ENCODE measurements around the gene DAPL1.

The DAPL1 gene, protein sequence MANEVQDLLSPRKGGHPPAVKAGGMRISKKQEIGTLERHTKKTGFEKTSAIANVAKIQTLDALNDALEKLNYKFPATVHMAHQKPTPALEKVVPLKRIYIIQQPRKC

DNA sequence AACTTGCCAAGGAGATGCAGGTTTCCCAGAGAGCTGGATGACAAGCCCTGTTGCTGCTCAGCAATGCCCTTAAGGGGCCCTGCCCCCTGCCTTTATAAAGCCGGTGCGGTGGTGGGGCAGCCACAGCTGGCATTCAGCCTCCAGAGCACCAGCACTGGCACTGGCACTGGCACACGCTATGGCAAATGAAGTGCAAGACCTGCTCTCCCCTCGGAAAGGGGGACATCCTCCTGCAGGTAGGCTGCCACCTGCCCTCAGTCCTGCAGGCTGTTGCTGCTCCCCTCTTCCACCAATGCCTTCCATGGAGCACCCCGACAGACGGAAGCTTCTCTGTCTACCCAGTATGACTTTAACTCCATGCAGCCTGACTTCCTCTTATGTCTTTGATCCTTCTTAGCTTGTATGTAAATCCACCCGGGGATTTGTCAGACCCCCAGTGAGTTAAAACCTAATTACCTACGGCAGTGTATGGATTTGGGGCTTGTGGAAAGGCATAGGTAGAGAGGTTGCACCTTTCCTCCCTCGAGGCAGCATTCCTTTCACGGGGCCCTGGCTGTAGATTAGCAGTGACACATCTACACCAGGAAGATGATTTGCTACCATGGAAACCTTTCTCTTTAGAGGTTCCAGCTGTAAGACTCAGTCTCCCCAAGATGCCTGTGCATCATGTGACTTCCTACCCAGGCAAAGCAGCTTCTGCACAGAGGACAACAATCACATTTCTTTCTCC lies at the start of gene DAPL1:
Gene DAPL1, plus strand, starts transcription at position 123 of the 730 bp plus-strand sequence. Its CDS starts 56 bp downstream, at position 179.
- DNase-seq (ENCODE audit: low read depth, low spot score) = peak; percentile 43

DNA sequence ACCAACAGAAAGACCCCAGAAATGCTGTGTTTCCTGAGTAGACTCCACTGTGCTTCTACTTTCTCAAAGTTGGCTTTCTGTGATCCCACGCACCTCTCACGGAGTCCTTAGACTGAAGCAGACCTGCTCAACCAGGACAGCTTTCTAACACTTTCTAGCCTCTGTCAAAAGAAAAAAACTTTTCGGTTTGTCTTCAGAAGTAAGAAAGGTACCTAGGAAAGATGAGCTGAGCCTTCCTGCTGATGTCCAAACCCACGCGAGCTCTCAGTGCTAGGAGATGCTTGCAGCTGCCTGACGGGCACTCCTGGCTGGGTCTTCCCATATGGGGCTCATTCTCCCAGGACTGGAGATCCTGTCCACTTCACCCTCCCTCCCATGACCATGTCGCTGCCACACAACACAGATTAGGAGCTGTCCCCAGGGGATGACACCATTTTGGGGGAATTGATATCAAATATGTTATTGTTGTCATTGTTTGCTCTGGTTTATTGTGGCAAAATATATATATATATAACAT lies 49.2 kb upstream of the DAPL1 start:
- no peak for DNase-seq (ENCODE audit: low read depth, low spot score)

GRCh38 chr2:158746488-158746887 lies 48.6 kb upstream of the DAPL1 start:
- no peak for DNase-seq (ENCODE audit: low read depth, low spot score)

DNA sequence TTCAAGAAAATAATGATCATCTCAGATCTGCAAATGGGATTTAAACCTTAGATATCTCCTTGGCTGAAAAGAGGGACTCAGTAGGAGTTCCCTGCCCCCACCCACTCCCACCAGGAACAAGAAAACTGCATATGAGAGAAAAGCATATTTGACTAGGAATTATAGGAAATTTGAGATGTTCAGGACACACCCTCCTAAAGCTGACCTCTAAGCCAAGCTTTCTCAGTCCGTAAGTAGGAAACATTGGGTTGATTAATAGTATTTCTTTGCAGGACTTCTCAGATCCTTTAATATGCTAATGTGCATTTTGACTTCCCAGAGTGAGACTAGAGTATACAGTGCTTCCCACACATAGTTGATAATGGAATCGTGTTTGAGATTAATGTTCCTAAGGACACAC lies 47.8 kb upstream of the DAPL1 start:
- no peak for DNase-seq (ENCODE audit: low read depth, low spot score)

GRCh38 chr2:158748926-158749590 lies 46.1 kb upstream of the DAPL1 start:
- DNase-seq (ENCODE audit: low read depth, low spot score) = no peak

DNA sequence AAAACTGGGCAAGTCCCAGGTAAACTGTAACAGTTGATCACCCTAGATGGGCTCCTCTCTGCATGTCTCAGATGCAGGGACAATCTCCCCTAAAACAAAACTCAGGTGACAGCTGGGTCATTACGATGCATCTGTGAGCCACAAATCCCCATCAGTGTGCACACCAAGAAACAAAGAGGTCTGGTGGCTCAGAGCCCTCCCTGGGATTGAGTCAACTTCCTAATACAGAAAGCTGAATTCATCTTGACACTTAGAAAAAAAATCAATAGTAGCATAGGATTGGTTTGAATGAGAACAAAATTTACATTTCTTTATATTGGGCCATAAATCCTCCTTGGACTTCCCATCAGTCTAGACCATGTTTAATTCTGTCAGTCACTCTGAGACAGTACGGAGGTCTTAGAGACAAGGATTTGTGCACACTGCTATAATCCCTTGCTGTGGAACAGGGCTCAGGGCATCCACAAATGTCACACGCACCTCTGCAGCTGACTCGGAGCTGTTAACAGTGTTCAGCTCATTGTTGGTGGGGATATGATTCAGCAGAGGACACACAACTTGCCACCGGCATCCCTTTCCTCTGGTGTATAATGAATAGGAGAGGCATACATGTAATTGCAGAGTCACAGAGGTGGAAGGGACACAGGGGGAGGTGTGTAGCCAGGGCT lies 44.5 kb upstream of the DAPL1 start:
- no peak for DNase-seq (ENCODE audit: low read depth, low spot score)

DNA sequence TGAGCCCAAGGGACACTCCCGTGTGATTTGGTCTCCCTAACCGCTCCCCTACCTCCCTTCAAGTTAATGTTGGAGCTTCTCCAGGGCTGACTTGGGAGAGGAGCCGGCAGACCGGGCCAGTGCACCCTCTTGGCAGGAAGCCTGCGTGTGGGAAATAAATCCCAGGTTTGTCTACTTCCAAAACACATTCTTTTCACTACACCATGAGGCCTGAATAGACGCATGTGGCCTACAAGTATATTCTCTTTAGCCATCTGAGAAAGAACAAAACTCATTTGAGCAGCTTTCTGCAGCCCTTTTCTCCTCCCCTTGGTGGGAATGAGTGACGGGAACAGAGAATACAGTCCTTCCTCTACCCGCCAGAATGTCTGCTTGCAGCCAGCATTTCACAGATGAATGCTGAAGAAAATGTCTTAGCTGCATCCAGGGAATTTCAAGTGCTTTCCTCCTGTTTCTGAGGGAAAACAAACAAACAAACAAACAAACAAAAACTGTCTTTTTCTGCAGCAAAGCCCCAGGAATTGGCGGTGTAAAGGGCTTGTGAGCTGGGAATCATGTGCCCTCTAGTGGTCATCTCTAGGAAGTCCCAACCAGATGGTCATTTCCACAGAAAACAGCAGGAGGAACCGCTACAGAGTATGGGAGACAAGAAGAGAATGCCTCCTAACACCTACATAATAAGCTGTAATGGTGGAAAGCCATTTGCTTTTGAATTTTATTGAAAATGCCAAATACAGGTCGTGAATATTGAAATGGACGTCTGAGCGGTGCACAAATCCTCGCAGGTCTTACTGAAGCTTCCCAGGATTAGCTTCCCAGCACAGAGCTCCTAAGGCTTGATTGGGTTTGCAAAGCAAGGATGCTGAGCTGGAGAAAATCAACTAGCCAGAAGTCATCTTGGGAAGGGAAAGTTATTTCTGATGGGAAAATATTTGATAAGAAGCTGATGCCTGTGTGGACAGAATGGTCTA lies 41.2 kb upstream of the DAPL1 start:
- DNase-seq (ENCODE audit: low read depth, low spot score) = peak; percentile 80

- DNase-seq (ENCODE audit: low read depth, low spot score) = peak; percentile 45
Measured at GRCh38 chr2:158755310-158756087, 39.6 kb upstream of the DAPL1 start.

- no peak for DNase-seq (ENCODE audit: low read depth, low spot score)
Measured at GRCh38 chr2:158756331-158756730, 38.8 kb upstream of the DAPL1 start.

DNA sequence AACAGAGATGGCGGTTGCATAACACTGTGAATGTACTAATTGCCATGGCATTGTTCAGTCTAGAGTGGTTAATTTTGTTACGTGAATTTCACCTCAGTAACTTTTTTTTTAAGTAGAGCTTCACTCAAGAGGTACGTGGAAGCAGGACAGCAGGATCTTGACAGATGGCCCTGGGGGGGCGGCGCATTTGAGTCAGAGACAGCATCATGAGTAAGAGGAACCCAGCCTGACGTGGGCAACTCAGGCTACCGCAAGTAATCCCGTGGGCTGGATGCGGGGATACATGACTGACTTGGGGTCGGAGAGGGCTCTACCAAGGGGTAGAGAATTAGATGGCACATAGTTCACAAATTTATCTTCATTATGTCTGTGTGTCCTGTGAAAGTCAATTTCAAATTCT lies 38.1 kb upstream of the DAPL1 start:
- DNase-seq (ENCODE audit: low read depth, low spot score) = no peak

- no peak for DNase-seq (ENCODE audit: low read depth, low spot score)
Measured at GRCh38 chr2:158760887-158761286, 34.2 kb upstream of the DAPL1 start.

GRCh38 chr2:158761621-158762020 lies 33.5 kb upstream of the DAPL1 start:
- no peak for DNase-seq (ENCODE audit: low read depth, low spot score)

- no peak for DNase-seq (ENCODE audit: low read depth, low spot score)
Measured at GRCh38 chr2:158762336-158762735, 32.8 kb upstream of the DAPL1 start.

DNA sequence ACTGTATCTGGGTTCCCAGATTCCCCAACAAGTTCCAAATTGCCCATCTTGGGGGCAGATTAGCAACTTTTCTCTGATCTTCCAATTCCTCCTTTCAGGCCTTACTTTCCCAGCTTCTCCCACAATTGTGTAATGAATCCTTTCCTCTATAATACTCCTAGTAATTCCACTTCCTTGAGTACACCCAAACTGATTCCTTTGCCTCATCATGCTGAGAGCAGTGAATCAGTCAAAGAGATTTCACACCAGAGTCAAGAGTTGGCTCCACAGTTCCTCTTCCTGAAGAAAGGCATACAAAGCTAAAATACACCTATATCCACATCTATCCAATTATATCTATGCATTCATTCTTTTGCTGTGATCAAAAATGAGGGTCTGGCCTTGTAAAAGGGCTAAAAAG lies 28.6 kb upstream of the DAPL1 start:
- no peak for DNase-seq (ENCODE audit: low read depth, low spot score)

DNA sequence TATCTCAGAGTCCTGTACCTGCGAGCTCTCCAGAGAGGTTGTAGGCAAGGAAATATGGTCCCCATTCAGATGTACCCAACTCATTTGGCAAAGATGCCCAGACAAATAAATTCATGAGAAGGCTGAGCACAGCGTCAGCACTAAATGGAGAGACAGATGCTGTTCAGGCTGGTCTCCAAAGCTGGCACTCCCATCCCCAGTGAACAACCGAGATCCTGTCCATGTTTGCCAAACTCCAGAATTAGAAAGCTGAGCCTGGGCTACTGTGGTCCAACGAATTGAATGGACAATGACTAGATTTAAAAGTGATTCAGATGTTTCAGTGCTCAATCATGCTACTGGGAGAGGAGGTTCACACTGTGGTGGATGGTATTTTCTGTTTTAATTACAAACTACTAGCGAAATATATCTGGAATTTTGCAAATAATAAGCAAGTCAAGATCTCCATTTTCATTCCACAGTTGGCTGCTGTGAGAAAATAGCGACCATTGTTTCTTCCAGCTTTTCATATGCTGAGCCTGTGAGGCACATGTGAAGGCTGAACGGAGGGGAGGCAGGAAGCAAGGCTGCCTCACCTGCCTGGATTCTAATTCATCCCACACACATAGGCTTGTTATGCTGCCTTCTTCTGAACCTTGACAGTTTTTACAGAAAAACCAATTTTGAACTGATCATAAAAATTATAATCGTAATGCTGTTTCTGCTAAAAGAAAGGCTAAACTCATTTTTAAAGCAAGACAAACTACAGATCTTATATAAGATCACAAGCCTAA lies 22.6 kb upstream of the DAPL1 start:
- DNase-seq (ENCODE audit: low read depth, low spot score) = no peak

DNA sequence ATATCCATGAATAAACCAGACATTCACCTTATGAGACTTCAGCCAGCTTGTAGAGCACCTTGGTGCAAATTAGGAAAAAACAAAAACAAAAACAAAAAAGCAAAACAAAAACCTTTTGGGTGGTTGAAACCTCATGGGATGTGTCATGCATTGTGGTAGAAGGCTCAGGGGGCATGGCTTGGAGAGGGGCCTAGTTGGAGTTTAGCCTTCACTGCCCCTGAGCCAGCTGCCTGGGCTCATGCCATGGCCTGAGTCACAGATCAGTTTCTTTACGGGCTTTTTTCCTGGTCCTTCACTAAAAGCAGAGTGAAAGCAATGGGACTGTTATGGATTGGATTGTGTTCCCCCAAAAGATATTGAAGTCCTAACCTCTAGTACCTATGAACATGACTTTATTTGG lies 22.0 kb upstream of the DAPL1 start:
- no peak for DNase-seq (ENCODE audit: low read depth, low spot score)

DNA sequence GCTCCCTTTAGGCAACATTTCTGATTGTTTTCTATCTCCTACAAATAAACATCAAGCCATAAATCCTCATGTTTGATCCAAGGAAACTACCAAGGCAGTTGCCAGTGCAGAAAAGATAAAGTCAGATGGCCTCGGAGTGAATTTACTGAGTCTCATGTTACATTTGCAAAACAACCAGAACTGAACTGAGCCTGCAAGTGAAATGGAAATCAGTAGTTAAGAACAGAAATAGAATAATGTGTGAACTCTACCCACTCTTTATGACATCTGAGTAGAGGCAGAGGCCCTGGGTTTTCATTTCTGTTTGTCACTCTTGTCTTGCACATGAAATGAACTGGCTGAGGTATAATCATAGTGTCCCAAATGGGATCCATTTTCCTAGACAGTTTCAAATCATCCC lies 20.4 kb upstream of the DAPL1 start:
- no peak for DNase-seq (ENCODE audit: low read depth, low spot score)

- DNase-seq (ENCODE audit: low read depth, low spot score) = no peak
Measured at GRCh38 chr2:158775273-158776027, 19.7 kb upstream of the DAPL1 start.

DNA sequence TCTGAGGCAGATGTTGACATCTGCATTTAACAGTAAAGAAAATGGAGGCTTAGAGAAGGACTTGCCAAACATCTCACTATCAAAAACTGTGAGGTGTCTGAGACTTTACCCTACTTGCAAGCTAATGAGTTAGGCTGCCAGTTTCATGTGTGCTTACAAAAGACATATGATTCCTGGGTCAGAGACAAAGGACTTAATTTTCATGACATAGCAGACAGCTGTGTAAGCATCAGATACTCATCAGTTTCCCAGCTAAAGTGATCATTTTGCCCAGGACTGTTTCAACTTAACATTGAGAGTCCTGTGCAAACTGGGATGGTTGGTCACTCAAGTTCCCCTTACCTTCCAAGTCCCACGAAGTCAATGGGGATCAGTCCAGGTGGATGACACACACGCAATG lies 18.9 kb upstream of the DAPL1 start:
- no peak for DNase-seq (ENCODE audit: low read depth, low spot score)
